Measurements from ENCODE around the gene BARX1.

The BARX1 gene

DNA sequence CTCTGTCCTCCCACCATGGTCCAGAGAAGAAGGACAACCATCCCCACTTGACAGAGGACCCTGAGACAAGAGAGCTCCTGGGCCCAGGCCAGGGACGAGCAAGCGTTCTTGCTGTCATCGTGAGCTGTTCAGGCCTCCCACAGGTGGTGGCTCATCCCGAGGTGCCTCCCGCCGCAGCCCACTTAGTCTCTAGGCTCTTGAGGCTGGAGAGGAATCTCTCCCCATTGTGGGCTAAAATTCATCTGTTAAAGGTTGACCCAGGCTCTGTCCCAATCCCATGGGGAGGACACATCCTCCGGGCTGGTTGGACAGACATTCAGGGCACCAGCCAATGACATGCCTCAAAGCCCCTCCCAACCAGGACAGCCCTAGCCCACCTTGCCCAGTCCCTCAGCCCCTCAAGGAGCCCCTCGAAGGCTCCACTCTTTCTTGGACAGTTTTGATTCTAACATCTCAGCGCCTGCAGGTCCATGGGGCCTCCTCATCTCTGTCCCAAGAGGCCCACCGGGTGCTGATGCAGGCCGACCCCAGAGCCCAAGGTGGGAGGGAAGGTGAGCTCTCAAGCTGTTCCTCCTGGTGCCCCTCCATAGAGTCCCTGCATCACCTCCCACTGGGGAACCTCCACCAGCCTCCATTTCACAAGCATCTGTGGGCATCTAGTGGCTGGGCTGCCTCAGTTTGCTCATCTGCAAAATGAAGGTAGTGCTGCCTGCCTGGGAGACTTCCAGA is 52.9 kb downstream of the BARX1 start:
- DNase-seq (ENCODE audit: insufficient read length) = no peak
- TF ChIP-seq POLR2AphosphoS5 (IDR thresholded peaks at IDR 0.05; ENCODE audit: low read depth, low read length) (no peak), TAF1 (IDR thresholded peaks at IDR 0.05; ENCODE audit: borderline replicate concordance, low read depth, low read length) (no peak), POLR2A (IDR thresholded peaks at IDR 0.05; ENCODE audit: low read depth, low read length) (no peak)
- no peak for FAIRE-seq
